Psoas muscle (tissue), 8 donors: ENCODE results near the gene RHOA. TPM values are rescaled to one million over a fixed set of nuclear protein-coding genes. Genes with fewer than 3 reads are reported as not detected.

Experiments used
- ATAC-seq, 4 donors: fragments of 200-7000 bp; cut with Tn5 transposase; one replicate each; pipeline ENCODE4 v1.9.1; 2020; ENCODE audit warnings: moderate library complexity in 3 of 4, mild to moderate bottlenecking in 2 of 4
- DNase-seq, 2 donors: peaks; one replicate each; pipeline ENCODE4 v3.0.0-alpha.2; 2020
- H3K27ac ChIP-seq: fragments of 200-600 bp; one replicate; pipeline ENCODE4 v1.8.0; 2022
- H3K27me3 ChIP-seq, 3 donors: fragments of 200-600 bp in 1 of 3; one replicate each; pipeline versions ENCODE4 v1.6.1 to v1.8.0; 2013 to 2022; ENCODE audit warnings: low read length in 2 of 3, mild to moderate bottlenecking in 2 of 3, moderate library complexity in 1 of 3; ENCODE audit not compliant: insufficient read depth in 3 of 3
- H3K36me3 ChIP-seq, 2 donors: fragments of 200-600 bp in 1 of 2; one replicate each; pipeline versions ENCODE4 v1.6.1 to v1.8.0; 2013 to 2022; ENCODE audit warnings: low read depth in 1 of 2, mild to moderate bottlenecking in 1 of 2, moderate library complexity in 1 of 2; ENCODE audit not compliant: insufficient read depth in 1 of 2
- H3K4me1 ChIP-seq: fragments of 200-600 bp; one replicate; pipeline ENCODE4 v1.8.0; 2022
- H3K4me3 ChIP-seq: fragments of 200-600 bp; one replicate; pipeline ENCODE4 v1.8.0; 2022; ENCODE audit warnings: mild to moderate bottlenecking
- H3K9me3 ChIP-seq: fragments of 200-600 bp; one replicate; pipeline ENCODE4 v1.8.0; 2022
- WGBS, 3 donors: extraction: QIAGEN DNeasy Blood & Tissue Kit; methylation state at CpG; one replicate each; pipeline versions ENCODE4 v1.1.6 to v1.1.7; 2013; 5-methylcytosine and 5-hydroxymethylcytosine counted together
- intact Hi-C, 2 donors: fragments of 100-400 bp; cut with DNase I; formaldehyde crosslinking; loops; one replicate each; pipeline versions ENCODE4 v1.11.0 to v1.14.2; 2022
- polyA plus RNA-seq, 3 donors: library from polyadenylated mRNA; stranded (reverse); fragments of 200-250 nt; gene quantifications; one replicate each; pipeline ENCODE4 v1.2.3, GENCODE V29; 2013
- total RNA-seq, 4 donors: library from RNA; stranded (reverse); fragmentation: NEBNext Ultra II Directional in 2 of 4; extraction: Animal tissue kit (Norgen Biotek cat#: 25700) in 2 of 4; gene quantifications; one replicate each; pipeline versions ENCODE4 v1.2.1 to v1.2.4, GENCODE V29; 2021 to 2023
- TF ChIP-seq, protein P1 (sequence below): fragments of 200-600 bp; IDR thresholded peaks from one replicate; pipeline ENCODE4 v1.8.0; 2022; ENCODE audit warnings: antibody characterized with exemption
- donor health status: healthy with polysubstance abuse.
- donor health status: DM: no; HTN: no; CAD: no; lungs with moderate emphysema.
- donor health status: Bipolar disorder and iron deficiency.
- donor health status: healthy.
- donor health status: DM: yes; HTN: yes; CAD: no.
- donor health status: DM: no; HTN: no; CAD: no.
- donor health status: DM: no; HTN: no; CAD: no.
- donor health status: DM: yes; HTN: yes; CAD: no.

Gene RHOA
- total and polyA plus RNA-seq, 7 donors, result 179 to 341 (median 281) TPM

DNA sequence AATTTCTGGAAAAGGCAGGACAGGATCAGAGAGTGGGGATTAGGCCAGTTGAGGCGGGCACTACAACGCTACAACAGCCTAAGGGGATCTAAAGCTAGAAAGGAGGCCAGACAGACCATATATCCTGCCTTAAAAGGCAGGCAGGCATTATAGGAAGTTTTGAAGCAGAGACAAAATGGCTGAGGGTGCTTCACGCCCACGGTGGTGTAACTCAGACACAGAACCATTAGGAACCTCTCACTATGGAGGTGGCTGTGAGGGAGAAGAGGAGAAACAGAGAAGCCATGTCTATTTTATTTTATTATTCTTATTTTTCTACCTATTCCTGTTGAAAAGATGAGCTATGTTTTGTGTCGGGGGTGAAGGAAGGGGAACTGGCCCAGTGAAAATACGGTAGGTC lies 69.8 kb downstream of the RHOA start:
- 90 to 94% (median 92%) methylated on average over 6 of the region's 6 CpGs for WGBS, 3 donors
- intact Hi-C loops, result loop anchor here (2.0 to 5.0 kb wide), 3 partner anchors 70 to 170 kb away; partner anchors contain the start of genes KLHDC8B (in 1 of the 2), RHOA (in 1 of the 2) and TCTA (in 1 of the 2)
- H3K4me3 ChIP-seq, result no peak overlapping the region
- H3K4me1 ChIP-seq, result peaks cover 15% of the 10 kb centered on the region
- no peak for ATAC-seq
- TF ChIP-seq, protein P1, sequence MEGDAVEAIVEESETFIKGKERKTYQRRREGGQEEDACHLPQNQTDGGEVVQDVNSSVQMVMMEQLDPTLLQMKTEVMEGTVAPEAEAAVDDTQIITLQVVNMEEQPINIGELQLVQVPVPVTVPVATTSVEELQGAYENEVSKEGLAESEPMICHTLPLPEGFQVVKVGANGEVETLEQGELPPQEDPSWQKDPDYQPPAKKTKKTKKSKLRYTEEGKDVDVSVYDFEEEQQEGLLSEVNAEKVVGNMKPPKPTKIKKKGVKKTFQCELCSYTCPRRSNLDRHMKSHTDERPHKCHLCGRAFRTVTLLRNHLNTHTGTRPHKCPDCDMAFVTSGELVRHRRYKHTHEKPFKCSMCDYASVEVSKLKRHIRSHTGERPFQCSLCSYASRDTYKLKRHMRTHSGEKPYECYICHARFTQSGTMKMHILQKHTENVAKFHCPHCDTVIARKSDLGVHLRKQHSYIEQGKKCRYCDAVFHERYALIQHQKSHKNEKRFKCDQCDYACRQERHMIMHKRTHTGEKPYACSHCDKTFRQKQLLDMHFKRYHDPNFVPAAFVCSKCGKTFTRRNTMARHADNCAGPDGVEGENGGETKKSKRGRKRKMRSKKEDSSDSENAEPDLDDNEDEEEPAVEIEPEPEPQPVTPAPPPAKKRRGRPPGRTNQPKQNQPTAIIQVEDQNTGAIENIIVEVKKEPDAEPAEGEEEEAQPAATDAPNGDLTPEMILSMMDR, result no peak
- no peak overlapping the region for H3K27ac ChIP-seq
- peak in 1 of 2 donors; percentile 6 for DNase-seq
- peaks cover under 1 to 4% of the 10 kb centered on the region in 2 donors for H3K36me3 ChIP-seq
- no peaks in the 10 kb centered on the region for H3K9me3 ChIP-seq
- H3K27me3 ChIP-seq, result no peaks in the 10 kb centered on the region

- ATAC-seq, result peak; percentile 94 to 97 (median 94)
- intact Hi-C loops, result loop anchor here (2.0 to 5.0 kb wide), 3 partner anchors 72 to 168 kb away; partner anchors contain the start of genes KLHDC8B (in 1 of the 2), RHOA (in 1 of the 2) and TCTA (in 1 of the 2)
Observed at GRCh38 chr3:49339941-49340800, 71.6 kb downstream of the RHOA start, which contains the start of gene USP4. USP4 (minus strand) TSS chr3:49340053; CDS start chr3:49340024, 29 bp downstream.

DNA sequence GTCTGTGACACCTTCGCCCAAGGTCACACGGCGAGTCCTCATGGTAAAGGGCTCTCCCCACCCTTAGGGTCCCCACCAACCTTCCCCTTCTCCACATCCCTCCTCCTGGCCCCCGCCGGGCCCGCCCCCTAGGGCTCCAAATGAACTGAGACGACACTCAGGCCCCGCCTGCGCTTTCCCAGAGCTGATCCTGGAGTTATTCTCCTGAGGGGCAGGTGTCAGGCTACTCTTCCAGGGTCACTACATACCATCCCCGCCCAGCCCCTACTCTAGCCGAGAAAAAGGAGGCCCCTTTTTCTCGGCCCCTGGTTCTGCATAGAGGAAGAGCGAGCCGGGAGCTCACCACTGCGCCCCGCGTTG lies 72.2 kb downstream of the RHOA start:
- 0 to 1% (median 1%) methylated on average over 17 of the region's 17 CpGs for WGBS, 3 donors
- intact Hi-C loops, result no loop called here
- H3K4me1 ChIP-seq, result peaks cover 15% of the 10 kb centered on the region
- peak overlapping the region; percentile 98 for H3K4me3 ChIP-seq
- no peaks in the 10 kb centered on the region for H3K9me3 ChIP-seq
- peak; percentile 34 to 59 for DNase-seq
- ATAC-seq, result peak; percentile 13 to 53 (median 25)
- peaks cover 5 to 27% of the 10 kb centered on the region in 2 donors for H3K36me3 ChIP-seq
- TF ChIP-seq, protein P1, result no peak
- peak overlapping the region; percentile 92 for H3K27ac ChIP-seq
- no peaks in the 10 kb centered on the region for H3K27me3 ChIP-seq

More at GRCh38 chr3:49339941-49340800, 71.6 kb downstream of the RHOA start, which contains the start of gene USP4:
- peaks cover 15% of the 10 kb centered on the region for H3K4me1 ChIP-seq
- peaks cover 3 to 21% of the 10 kb centered on the region in 2 donors for H3K36me3 ChIP-seq
- H3K27me3 ChIP-seq, result no peaks in the 10 kb centered on the region
- no peaks in the 10 kb centered on the region for H3K9me3 ChIP-seq
- H3K27ac ChIP-seq, result peak within 1 kb of the TSS; percentile 92
- WGBS, 3 donors, result 2 to 3% (median 2%) methylated on average over 52 to 70 of the region's 70 CpGs
- DNase-seq, result peak; percentile 90 to 94
- TF ChIP-seq, protein P1, result peak; percentile 22
- H3K4me3 ChIP-seq, result peak within 1 kb of the TSS; percentile 98

- no peak overlapping the region for H3K4me3 ChIP-seq
- peak in 1 of 4 donors; percentile 73 for ATAC-seq
- 51 to 71% (median 55%) methylated on average over 5 of the region's 5 CpGs for WGBS, 3 donors
Observed at GRCh38 chr3:49333916-49334633, 77.7 kb downstream of the RHOA start.

More at GRCh38 chr3:49333916-49334633, 77.7 kb downstream of the RHOA start:
- DNase-seq, result peak in 1 of 2 donors; percentile 19
- Histone ChIP-seq H3K9me3 (no peaks in the 10 kb centered on the region), H3K4me1 (peaks cover 8% of the 10 kb centered on the region), H3K27me3 (no peaks in the 10 kb centered on the region), H3K36me3 (peaks cover 12 to 82% of the 10 kb centered on the region in 2 donors), H3K27ac (peak overlapping the region; percentile 38)
- intact Hi-C loops, result no loop called here
- TF ChIP-seq, protein P1, result no peak
